Activated T-cell treated with anti-CD3 and anti-CD28 coated beads for 4 hours (primary cell): ENCODE results near the gene TBPL2.
"Not testable (repeated sequence)": the region's sequence is repeated elsewhere in the genome, so short reads cannot be mapped to it uniquely, and the experiment has no call there.

Source experiments
- DNase-seq: peaks from one replicate; pipeline ENCODE4 v3.0.0-alpha.2; 2020

TBPL2 gene

GRCh38 chr14:55440385-55440784 is at the start of gene TBPL2:
Gene TBPL2, minus strand, starts transcription at chr14:55440616. Its CDS starts 167 bp downstream, at chr14:55440449.
- DNase-seq = no peak

GRCh38 chr14:55488204-55488603 is 47.8 kb upstream of the TBPL2 start:
- no peak for DNase-seq

- no peak for DNase-seq
Measured at GRCh38 chr14:55482936-55483605, 42.7 kb upstream of the TBPL2 start.

- DNase-seq = no peak
Measured at GRCh38 chr14:55481769-55482168, 41.4 kb upstream of the TBPL2 start.

GRCh38 chr14:55477680-55478079 is 37.3 kb upstream of the TBPL2 start:
- no peak for DNase-seq

- not testable (repeated sequence) for DNase-seq
Measured at GRCh38 chr14:55476448-55476847, 36.0 kb upstream of the TBPL2 start.

GRCh38 chr14:55473786-55474185 is 33.4 kb upstream of the TBPL2 start:
- no peak for DNase-seq

GRCh38 chr14:55470025-55470424 is 29.6 kb upstream of the TBPL2 start:
- no peak for DNase-seq

GRCh38 chr14:55467307-55467706 is 26.9 kb upstream of the TBPL2 start:
- DNase-seq = no peak

GRCh38 chr14:55458800-55459515 is 18.5 kb upstream of the TBPL2 start:
- no peak for DNase-seq

GRCh38 chr14:55457496-55457895 is 17.1 kb upstream of the TBPL2 start:
- DNase-seq = no peak

- not testable (repeated sequence) for DNase-seq
Measured at GRCh38 chr14:55456411-55456810, 16.0 kb upstream of the TBPL2 start.

GRCh38 chr14:55454264-55455002 is 14.0 kb upstream of the TBPL2 start:
- no peak for DNase-seq

- no peak for DNase-seq
Measured at GRCh38 chr14:55451950-55452349, 11.5 kb upstream of the TBPL2 start.

- no peak for DNase-seq
Measured at GRCh38 chr14:55451398-55451797, 11.0 kb upstream of the TBPL2 start.

- DNase-seq = no peak
Measured at GRCh38 chr14:55450987-55451386, 10.6 kb upstream of the TBPL2 start.

- no peak for DNase-seq
Measured at GRCh38 chr14:55450539-55450938, 10.1 kb upstream of the TBPL2 start.

- DNase-seq = no peak
Measured at GRCh38 chr14:55450124-55450523, 9.7 kb upstream of the TBPL2 start.

GRCh38 chr14:55449116-55449515 is 8.7 kb upstream of the TBPL2 start:
- no peak for DNase-seq

GRCh38 chr14:55448141-55448614 is 7.8 kb upstream of the TBPL2 start:
- DNase-seq = no peak

GRCh38 chr14:55446833-55447232 is 6.4 kb upstream of the TBPL2 start:
- DNase-seq = no peak

GRCh38 chr14:55446127-55446736 is 5.8 kb upstream of the TBPL2 start:
- DNase-seq = peak; percentile 54

- DNase-seq = no peak
Measured at GRCh38 chr14:55441286-55441685, 870 bp upstream of the TBPL2 start.
